Activated CD4-positive, alpha-beta T cell treated with anti-CD3 and anti-CD28 coated beads, Interleukin-10, Interleukin-2, amounts not matched to agents 100 ng/mL and 50 ng/mL, durations not matched to agents 16 hours and 8 hours (primary cell): ENCODE measurements around the gene BAG2.

Source experiments
- DNase-seq: peaks from one replicate; pipeline ENCODE4 v3.0.0-alpha.2; 2020

The BAG2 gene

DNA sequence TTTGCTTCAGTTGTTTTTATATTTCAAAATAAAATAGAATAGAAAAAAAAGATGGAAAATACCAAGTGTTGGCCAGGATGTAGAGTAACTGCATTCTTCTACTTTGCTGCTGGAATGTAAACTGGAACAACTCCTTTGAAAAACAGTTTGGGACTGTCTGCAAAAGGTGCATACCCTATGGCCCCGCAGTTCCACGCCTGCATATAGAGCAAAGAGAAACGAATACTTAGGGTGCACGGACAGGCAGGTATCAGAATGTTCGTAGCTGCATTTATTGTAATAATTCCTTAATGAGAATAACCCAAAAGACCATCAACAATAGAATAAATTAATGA lies 50.6 kb downstream of the BAG2 start:
- no peak for DNase-seq

DNA sequence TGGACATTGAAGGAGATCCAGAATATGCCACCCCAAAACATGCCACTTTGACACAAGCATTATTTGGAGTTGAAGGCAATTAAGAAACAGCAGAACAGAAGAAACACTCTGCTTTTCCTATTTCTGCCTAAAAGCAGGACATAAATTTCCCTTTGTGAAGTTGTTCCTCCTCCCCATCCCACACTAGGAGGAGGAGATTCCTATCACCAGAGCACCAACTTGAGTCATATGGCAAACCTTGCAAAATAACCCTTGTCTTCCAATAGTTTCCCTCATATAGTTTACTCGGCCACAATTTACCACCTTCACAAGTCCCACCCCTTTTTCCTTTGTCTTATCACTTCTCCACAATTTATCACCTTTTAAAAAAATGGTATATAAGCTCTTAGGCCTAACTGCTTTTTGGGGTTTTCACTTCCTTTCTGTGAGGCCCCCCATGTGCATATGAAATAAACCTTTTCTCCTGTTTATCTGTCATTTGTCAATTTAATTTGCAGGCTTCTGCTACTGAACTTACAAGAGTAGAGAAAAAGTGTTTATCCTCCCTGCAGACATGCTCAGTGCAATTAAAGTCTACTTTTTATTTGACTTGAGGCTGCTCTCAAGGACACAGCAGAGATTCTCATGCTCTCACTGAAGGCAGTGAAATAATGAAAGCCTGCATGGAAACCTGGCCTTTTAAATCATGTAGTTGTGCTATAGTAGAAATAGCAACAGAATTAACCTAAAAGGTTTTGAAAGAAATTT lies 52.8 kb downstream of the BAG2 start:
- DNase-seq, result no peak

DNA sequence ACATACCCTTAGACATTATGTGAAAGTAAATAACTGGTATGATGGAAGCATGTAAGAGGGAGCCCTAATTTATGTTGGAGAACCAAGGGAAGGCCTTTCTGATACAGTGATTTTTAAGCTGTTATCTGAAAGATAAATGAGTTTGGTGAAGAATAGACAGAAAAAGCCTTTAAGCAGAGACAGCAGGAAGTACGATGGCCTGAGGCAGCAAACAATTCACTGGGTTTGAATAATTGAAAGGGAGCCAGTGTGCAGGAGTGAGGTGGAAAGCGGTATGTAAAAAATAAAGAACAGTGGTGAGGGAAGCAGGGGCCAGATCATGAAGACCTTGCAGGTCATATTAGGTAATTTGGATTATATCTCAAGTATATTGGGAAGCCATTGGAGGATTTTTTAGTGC lies 54.1 kb downstream of the BAG2 start:
- no peak for DNase-seq
